GM23248 (cell line): Measurements from ENCODE around the gene ZSWIM5.

Source experiments
- EZH2 ChIP-seq: fragments of 200-600 bp; sonication (generic); IDR thresholded peaks from 2 replicates; pipeline ENCODE4 v1.6.1; 2018; ENCODE audit warnings: antibody characterized with exemption, mild to moderate bottlenecking; ENCODE audit not compliant: insufficient read depth, poor library complexity, severe bottlenecking
- EZH2phosphoT487 ChIP-seq: fragments of 200-600 bp; sonication (generic); IDR thresholded peaks from 2 replicates; pipeline ENCODE4 v1.6.1; 2018; ENCODE audit warnings: antibody characterized with exemption, moderate library complexity, mild to moderate bottlenecking, low read depth; ENCODE audit not compliant: insufficient read depth

DNA sequence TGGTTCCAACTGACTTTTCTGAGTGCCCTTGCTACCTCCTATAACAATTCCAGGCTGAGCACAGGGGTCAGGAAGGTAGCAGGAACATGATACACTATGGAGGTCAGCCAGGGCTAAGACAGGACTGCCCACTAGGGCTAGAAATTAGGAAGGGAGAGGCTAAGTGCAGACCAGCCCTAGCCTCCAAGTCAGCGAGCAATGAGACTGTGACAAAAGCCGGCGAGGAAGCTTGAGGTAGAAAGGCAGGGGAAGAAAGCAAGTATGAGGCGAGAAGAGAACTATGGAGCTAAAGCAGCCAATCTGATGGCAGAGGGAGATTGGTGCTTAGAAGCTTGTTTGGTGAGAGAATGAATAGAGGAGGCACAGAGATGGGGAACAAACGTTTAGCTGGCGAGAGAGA is 189.6 kb downstream of the ZSWIM5 start:
- TF ChIP-seq EZH2phosphoT487 (no peak), EZH2 (no peak)
